ENCODE results near the gene DNAJC25.

DNA sequence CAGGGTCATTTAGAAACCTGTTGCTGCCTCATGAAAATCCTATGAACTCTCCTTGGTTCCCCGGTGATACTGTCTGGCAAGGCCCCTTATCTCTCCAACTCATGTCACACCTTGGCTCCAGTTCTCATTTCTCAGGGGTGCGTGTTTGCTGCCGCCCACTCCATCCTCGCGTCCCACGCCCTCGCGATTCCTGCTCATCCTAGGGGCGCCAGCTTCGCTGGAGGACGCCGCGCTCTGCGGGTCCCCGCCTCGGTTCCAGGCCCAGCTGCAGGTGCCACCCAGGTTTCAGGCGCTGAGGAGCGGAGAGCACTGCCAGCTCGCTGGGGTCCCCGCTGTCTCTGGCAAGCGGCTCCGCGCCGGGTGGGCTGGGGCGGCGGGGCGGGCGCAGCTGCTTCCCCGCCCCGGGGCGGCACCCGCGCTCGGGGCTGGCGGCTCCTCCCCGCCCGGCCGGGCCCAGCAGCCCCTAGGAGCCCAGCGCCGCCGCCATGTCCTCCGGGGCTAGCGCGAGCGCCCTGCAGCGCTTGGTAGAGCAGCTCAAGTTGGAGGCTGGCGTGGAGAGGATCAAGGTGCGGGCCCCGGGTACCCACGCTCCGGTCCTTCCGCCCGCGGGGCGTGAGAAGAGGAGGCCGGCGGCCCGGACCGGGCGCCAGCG, 30.1 kb downstream of the DNAJC25 start, which contains the start of gene GNG10:
- TF ChIP-seq KDM1A (IDR thresholded peaks at IDR 0.05; ENCODE audit: borderline replicate concordance, low read length) (no peak), CEBPB (IDR thresholded peaks at IDR 0.05; ENCODE audit: low read depth, low read length) (no peak), EP300 (IDR thresholded peaks at IDR 0.05; ENCODE audit: borderline replicate concordance in 1 of 2, low read depth in 2 of 2, low read length in 2 of 2) (no peak)
- TF ChIP-seq, protein P1, sequence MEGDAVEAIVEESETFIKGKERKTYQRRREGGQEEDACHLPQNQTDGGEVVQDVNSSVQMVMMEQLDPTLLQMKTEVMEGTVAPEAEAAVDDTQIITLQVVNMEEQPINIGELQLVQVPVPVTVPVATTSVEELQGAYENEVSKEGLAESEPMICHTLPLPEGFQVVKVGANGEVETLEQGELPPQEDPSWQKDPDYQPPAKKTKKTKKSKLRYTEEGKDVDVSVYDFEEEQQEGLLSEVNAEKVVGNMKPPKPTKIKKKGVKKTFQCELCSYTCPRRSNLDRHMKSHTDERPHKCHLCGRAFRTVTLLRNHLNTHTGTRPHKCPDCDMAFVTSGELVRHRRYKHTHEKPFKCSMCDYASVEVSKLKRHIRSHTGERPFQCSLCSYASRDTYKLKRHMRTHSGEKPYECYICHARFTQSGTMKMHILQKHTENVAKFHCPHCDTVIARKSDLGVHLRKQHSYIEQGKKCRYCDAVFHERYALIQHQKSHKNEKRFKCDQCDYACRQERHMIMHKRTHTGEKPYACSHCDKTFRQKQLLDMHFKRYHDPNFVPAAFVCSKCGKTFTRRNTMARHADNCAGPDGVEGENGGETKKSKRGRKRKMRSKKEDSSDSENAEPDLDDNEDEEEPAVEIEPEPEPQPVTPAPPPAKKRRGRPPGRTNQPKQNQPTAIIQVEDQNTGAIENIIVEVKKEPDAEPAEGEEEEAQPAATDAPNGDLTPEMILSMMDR (IDR thresholded peaks at IDR 0.05; ENCODE audit: control extremely low read depth in 1 of 3, insufficient read depth in 1 of 3, low read depth in 1 of 3, low read length in 3 of 3): no peak
